BJ (cell line): Measurements from ENCODE around the gene SLC22A5. TPM values are rescaled to one million over a fixed set of nuclear protein-coding genes. Genes with fewer than 3 reads are reported as not detected.

Experiments
- CTCF ChIA-PET: fragments of 350-600 bp; formaldehyde crosslinking; extraction: SDS; loops from one replicate; lab custom pipeline; 2021; ENCODE audit warnings: antibody characterized with exemption, inconsistent platforms; lab: Yijun Ruan, JAX
- POLR2A ChIA-PET: fragments of 300-600 bp; sonication (Branson Sonifier 250); formaldehyde crosslinking; extraction: SDS; loops from one replicate; lab custom pipeline; 2021; ENCODE audit warnings: antibody characterized with exemption; lab: Charles Lee
- DNase-seq: peaks from one replicate; pipeline ENCODE4 v3.0.0-alpha.2; 2011; ENCODE audit warnings: low read depth
- H3K27me3 ChIP-seq: 2 replicates; pipeline ENCODE4 v1.6.0; 2011; ENCODE audit warnings: low read length; ENCODE audit not compliant: control insufficient read depth, insufficient read depth
- H3K36me3 ChIP-seq: 2 replicates; pipeline ENCODE4 v1.5.1; 2011; ENCODE audit warnings: low read length; ENCODE audit not compliant: control insufficient read depth, insufficient read depth
- H3K4me3 ChIP-seq: 2 replicates; pipeline ENCODE4 v1.5.1; 2011; ENCODE audit warnings: low read depth, mild to moderate bottlenecking, control low read depth, low read length
- CTCF ChIP-seq: IDR thresholded peaks from 2 replicates; pipeline ENCODE4 v1.5.1; 2011; ENCODE audit warnings: low read depth, mild to moderate bottlenecking, control low read depth, inconsistent platforms, low read length, moderate library complexity; ENCODE audit not compliant: insufficient read depth
- polyA plus RNA-seq: library from polyadenylated mRNA; depleted of rRNA; stranded (reverse); fragments of >200 nt; gene quantifications from 2 replicates; pipeline ENCODE4 v1.2.3, GENCODE V29; 2011

The SLC22A5 gene
- polyA plus RNA-seq, 1 experiment = 13.8 TPM

- TF ChIP-seq CTCF = no peak
- ChIA-PET POLR2A (interaction anchor here (0.7 to 0.8 kb wide), 2 partner anchors 43 to 70 kb away, joined by 3 to 4 read pairs; no protein-coding TSS in a partner anchor), CTCF (interaction anchor here (1.2 to 7.1 kb wide), 13 partner anchors 8 to 247 kb away, joined by 3 to 77 read pairs (median 7); partner anchors contain the start of gene IRF1)
- H3K27me3 ChIP-seq = no peaks in the 10 kb centered on the region
- no peak for DNase-seq
- no peaks in the 10 kb centered on the region for H3K36me3 ChIP-seq
- H3K4me3 ChIP-seq = no peak overlapping the region
Observed at GRCh38 chr5:132427281-132428146, 58.0 kb downstream of the SLC22A5 start.

GRCh38 chr5:132428147-132428482 lies 58.6 kb downstream of the SLC22A5 start:
- no peak for DNase-seq
- Histone ChIP-seq H3K27me3 (no peaks in the 10 kb centered on the region), H3K36me3 (no peaks in the 10 kb centered on the region), H3K4me3 (no peak overlapping the region)
- POLR2A ChIA-PET = interaction anchor here (0.7 kb wide), 1 partner anchor 42 kb away, joined by 3 read pairs; no protein-coding TSS in a partner anchor
- CTCF ChIA-PET = interaction anchor here (0.7 to 7.1 kb wide), 5 partner anchors 10 to 248 kb away, joined by 3 to 77 read pairs (median 8); no protein-coding TSS in a partner anchor
- TF ChIP-seq CTCF = no peak

- H3K4me3 ChIP-seq = no peak overlapping the region
- no peaks in the 10 kb centered on the region for H3K36me3 ChIP-seq
- H3K27me3 ChIP-seq = no peaks in the 10 kb centered on the region
- ChIA-PET CTCF (interaction anchor here (0.7 to 7.1 kb wide), 10 partner anchors 10 to 70 kb away, joined by 3 to 77 read pairs (median 3); partner anchors contain the start of gene IRF1), POLR2A (interaction anchor here (0.7 kb wide), 1 partner anchor 41 kb away, joined by 3 read pairs; no protein-coding TSS in a partner anchor)
- no peak for TF ChIP-seq CTCF
- DNase-seq = peak; percentile 27
Observed at GRCh38 chr5:132428484-132429462, 59.3 kb downstream of the SLC22A5 start.

GRCh38 chr5:132429463-132430440 lies 60.2 kb downstream of the SLC22A5 start:
- Histone ChIP-seq H3K4me3 (no peak overlapping the region), H3K36me3 (peaks cover under 1% of the 10 kb centered on the region; the same call in 1 of the 2 replicates), H3K27me3 (no peaks in the 10 kb centered on the region)
- POLR2A ChIA-PET = no interaction called here
- DNase-seq = no peak
- CTCF ChIA-PET = interaction anchor here (0.6 to 1.8 kb wide), 9 partner anchors 10 to 157 kb away, joined by 3 to 6 read pairs (median 3); partner anchors contain the start of gene IRF1
- no peak for TF ChIP-seq CTCF
